Keratinocyte (primary cell): ENCODE data around the gene ABAT. TPM values are rescaled to one million over a fixed set of nuclear protein-coding genes. Genes with fewer than 3 reads are reported as not detected.
"Not testable (repeated sequence)": the region's sequence is repeated elsewhere in the genome, so short reads cannot be mapped to it uniquely, and the experiment has no call there.

Source experiments
- DNase-seq: peaks from one replicate; pipeline ENCODE4 v3.0.0-alpha.2; 2011; ENCODE audit warnings: low read depth, missing footprints, low spot score
- FAIRE-seq: peaks from 2 replicates; lab custom pipeline; 2011; peaks lifted over from hg19 to GRCh38; lab: Jason Lieb, UNC
- H2AFZ ChIP-seq: 2 replicates; pipeline ENCODE4 v1.6.0; 2012; ENCODE audit warnings: low read length, control low read depth, inconsistent platforms; ENCODE audit not compliant: control insufficient read depth
- H3K27ac ChIP-seq: 2 replicates; pipeline ENCODE4 v1.5.1; 2011; ENCODE audit warnings: low read length; ENCODE audit not compliant: control insufficient read depth, insufficient read depth
- H3K27me3 ChIP-seq: 3 replicates; pipeline ENCODE4 v1.6.0; 2011; ENCODE audit warnings: low read length; ENCODE audit not compliant: control insufficient read depth, insufficient read depth; ENCODE audit errors: extremely low read depth
- H3K36me3 ChIP-seq, 2 experiments: 2 replicates in 1 of 2; 3 replicates in 1 of 2; pipeline ENCODE4 v1.5.1; 2011; ENCODE audit warnings: low read length in 2 of 2, mild to moderate bottlenecking in 1 of 2; ENCODE audit not compliant: control insufficient read depth in 2 of 2, insufficient read depth in 2 of 2; ENCODE audit errors: extremely low read depth in 1 of 2
- H3K4me1 ChIP-seq: 3 replicates; pipeline ENCODE4 v1.5.1; 2011; ENCODE audit warnings: low read length; ENCODE audit not compliant: control insufficient read depth, insufficient read depth; ENCODE audit errors: extremely low read depth
- H3K4me2 ChIP-seq: 3 replicates; pipeline ENCODE4 v1.6.0; 2011; ENCODE audit warnings: low read depth, low read length; ENCODE audit not compliant: control insufficient read depth, insufficient read depth; ENCODE audit errors: extremely low read depth
- H3K4me3 ChIP-seq, 3 experiments: fragments of 200-600 bp in 1 of 3; sonication (generic) in 1 of 3; 2 replicates in 2 of 3; 3 replicates in 1 of 3; pipeline ENCODE4 v1.5.1; 2011 to 2016; ENCODE audit warnings: low read length in 3 of 3, mild to moderate bottlenecking in 3 of 3, control low read depth in 2 of 3, inconsistent platforms in 1 of 3, low read depth in 1 of 3, mixed read lengths in 1 of 3, mixed run types in 1 of 3, moderate library complexity in 1 of 3; ENCODE audit not compliant: control insufficient read depth in 2 of 3, insufficient read depth in 2 of 3; ENCODE audit errors: extremely low read depth in 1 of 3
- H3K79me2 ChIP-seq: 2 replicates; pipeline ENCODE4 v1.6.0; 2012; ENCODE audit warnings: low read length; ENCODE audit not compliant: control insufficient read depth, insufficient read depth
- H3K9ac ChIP-seq: 3 replicates; pipeline ENCODE4 v1.6.0; 2011; ENCODE audit warnings: low read length; ENCODE audit not compliant: control insufficient read depth, insufficient read depth; ENCODE audit errors: extremely low read depth
- H3K9me1 ChIP-seq: 3 replicates; pipeline ENCODE4 v1.6.0; 2011; ENCODE audit warnings: low read length; ENCODE audit not compliant: control insufficient read depth, insufficient read depth; ENCODE audit errors: extremely low read depth
- H3K9me3 ChIP-seq: 2 replicates; pipeline ENCODE4 v1.5.1; 2012; ENCODE audit warnings: low read depth, low read length; ENCODE audit not compliant: control insufficient read depth
- H4K20me1 ChIP-seq: 3 replicates; pipeline ENCODE4 v1.6.0; 2011; ENCODE audit warnings: low read length; ENCODE audit not compliant: control insufficient read depth, insufficient read depth; ENCODE audit errors: extremely low read depth
- CTCF ChIP-seq, 3 experiments: IDR thresholded peaks in 1 of 3; conservative IDR thresholded peaks in 1 of 3; optimal IDR thresholded peaks in 1 of 3; 2 replicates in 2 of 3; 3 replicates in 1 of 3; pipeline versions ENCODE3 to v1.5.1; 2011; ENCODE audit warnings: low read length in 3 of 3, mild to moderate bottlenecking in 3 of 3, moderate library complexity in 2 of 3, control low read depth in 1 of 3, inconsistent platforms in 1 of 3; ENCODE audit not compliant: insufficient read depth in 2 of 3; ENCODE audit errors: extremely low read depth in 1 of 3
- EZH2 ChIP-seq: IDR thresholded peaks from one replicate; pipeline ENCODE4 v1.6.1; 2012; ENCODE audit warnings: inconsistent platforms, mild to moderate bottlenecking, low read length, moderate library complexity
- dilution Hi-C: fragments of 300-500 bp; cut with MboI; formaldehyde crosslinking; loops from one replicate; pipeline ENCODE4 v1.7.0; 2020; ENCODE audit warnings: low sequenced_read_pairs; ENCODE audit not compliant: extremely low pct_ligation_motif_present
- polyA plus RNA-seq, 5 experiments: library from polyadenylated mRNA; depleted of rRNA in 3 of 5; stranded (reverse) in 3 of 5; stranded (forward) in 1 of 5; unstranded in 1 of 5; fragments of >200 nt; gene quantifications; 1 replicate in 1 of 5; 2 replicates in 3 of 5; 3 replicates in 1 of 5; pipeline versions ENCODE4 v1.2.1 to v1.2.3, GENCODE V29; 2011 to 2012; ENCODE audit warnings: missing spikeins in 2 of 5, low read depth in 1 of 5, low replicate concordance in 1 of 5

ABAT gene
- polyA plus RNA-seq, 1 donor (not counting 4 experiments of a cell fraction or from before 2014, with no cell fraction given): 13.7 TPM

DNA sequence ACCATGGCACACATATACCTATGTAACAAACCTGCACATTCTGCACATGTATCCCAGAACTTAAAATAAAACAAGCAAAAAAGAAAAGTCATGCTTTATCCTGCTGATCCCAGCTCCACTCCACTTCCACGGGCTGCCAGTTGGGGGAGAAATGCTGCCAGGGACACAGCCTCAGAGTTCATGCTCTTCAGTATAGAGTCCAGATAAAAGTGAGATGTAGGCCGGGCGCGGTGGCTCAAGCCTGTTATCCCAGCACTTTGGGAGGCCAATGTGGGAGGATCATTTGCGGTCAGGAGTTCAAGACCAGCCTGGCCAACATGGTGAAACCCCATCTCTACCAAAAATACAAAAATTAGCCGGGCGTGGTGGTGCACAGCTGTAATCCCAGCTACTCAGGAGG, 22.5 kb upstream of the ABAT start:
- H3K9ac ChIP-seq, dilution Hi-C loops, H3K9me3 ChIP-seq, H2AFZ ChIP-seq, DNase-seq, H3K4me2 ChIP-seq, H3K79me2 ChIP-seq, H3K36me3 ChIP-seq, H3K27ac ChIP-seq, H3K4me1 ChIP-seq, H4K20me1 ChIP-seq, H3K9me1 ChIP-seq, H3K27me3 ChIP-seq, FAIRE-seq, H3K4me3 ChIP-seq: not testable (repeated sequence)
- peak; percentile 22 to 48 (median 24) for TF ChIP-seq CTCF (optimal IDR thresholded peaks at IDR 0.05 in 1 of 3, IDR thresholded peaks at IDR 0.05 in 1 of 3, conservative IDR thresholded peaks at IDR 0.05 in 1 of 3; ENCODE audit: extremely low read depth in 1 of 3, insufficient read depth in 2 of 3, low read length in 3 of 3)

DNA sequence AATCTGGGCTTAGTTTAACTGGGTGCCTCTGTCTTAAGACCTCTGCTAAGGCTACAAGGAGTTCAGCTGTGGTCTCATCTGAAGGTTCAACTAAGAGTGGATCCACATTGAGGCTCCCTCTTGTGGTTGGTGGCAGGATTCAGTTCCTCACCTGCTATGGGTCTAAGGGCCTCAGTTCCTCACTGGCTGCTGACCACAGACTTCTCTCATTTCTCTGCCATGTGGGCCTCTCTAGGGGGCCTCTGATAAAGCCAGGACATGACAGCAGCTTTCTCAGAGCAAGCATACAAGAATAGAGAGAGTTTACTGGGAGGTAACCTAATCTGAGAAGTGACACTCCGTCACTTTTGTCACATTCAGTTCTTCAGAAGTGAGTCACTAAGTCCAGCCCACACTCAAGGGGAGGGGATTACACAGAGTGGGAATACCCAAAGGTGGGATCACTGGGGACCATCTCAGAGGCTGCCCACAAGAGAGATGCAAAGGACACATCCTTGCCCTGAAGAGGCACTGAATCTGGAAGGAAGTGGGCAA, 19.2 kb upstream of the ABAT start:
- no peaks in the 10 kb centered on the region for H3K9me1 ChIP-seq
- H3K36me3 ChIP-seq: no peaks in the 10 kb centered on the region
- H3K9me3 ChIP-seq: no peaks in the 10 kb centered on the region
- no peaks in the 10 kb centered on the region for H3K27me3 ChIP-seq
- H2AFZ ChIP-seq: no peak overlapping the region
- H3K9ac ChIP-seq: no peak overlapping the region
- dilution Hi-C loops: no loop called here
- TF ChIP-seq CTCF (optimal IDR thresholded peaks at IDR 0.05 in 1 of 3, IDR thresholded peaks at IDR 0.05 in 1 of 3, conservative IDR thresholded peaks at IDR 0.05 in 1 of 3; ENCODE audit: extremely low read depth in 1 of 3, insufficient read depth in 2 of 3, low read length in 3 of 3) (peak; percentile 37 to 68 (median 47)), EZH2 (no peak)
- FAIRE-seq (no peak), DNase-seq (no peak)
- no peaks in the 10 kb centered on the region for H3K79me2 ChIP-seq
- no peaks in the 10 kb centered on the region for H4K20me1 ChIP-seq
- no peaks in the 10 kb centered on the region for H3K4me1 ChIP-seq
- no peak overlapping the region for H3K4me2 ChIP-seq
- no peak overlapping the region for H3K4me3 ChIP-seq
- H3K27ac ChIP-seq: no peak overlapping the region
